ENCODE measurements around the gene CTNNA1.

CTNNA1 gene

GRCh38 chr5:138869763-138870500 is 116.7 kb downstream of the CTNNA1 start:
- DNase-seq = no peak

DNA sequence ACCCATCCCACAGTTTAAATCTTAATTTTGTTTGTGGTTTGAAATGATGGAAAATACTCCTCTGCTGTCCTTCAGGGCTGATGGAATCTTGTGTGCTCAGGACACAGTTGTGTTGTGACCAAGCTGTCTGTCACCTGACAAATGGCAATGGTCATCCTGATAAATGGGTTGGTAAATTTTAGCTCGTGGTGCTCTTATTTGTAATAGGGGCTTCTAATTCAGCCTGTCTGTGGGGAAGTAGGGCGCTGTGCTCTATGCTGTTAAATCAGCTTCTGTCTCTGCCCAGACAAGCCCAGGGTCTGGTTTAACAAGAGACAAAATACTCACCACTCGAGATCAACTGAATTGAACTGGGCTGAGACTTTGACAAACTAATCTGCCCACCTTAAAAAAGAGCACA is 117.4 kb downstream of the CTNNA1 start:
- DNase-seq = no peak

DNA sequence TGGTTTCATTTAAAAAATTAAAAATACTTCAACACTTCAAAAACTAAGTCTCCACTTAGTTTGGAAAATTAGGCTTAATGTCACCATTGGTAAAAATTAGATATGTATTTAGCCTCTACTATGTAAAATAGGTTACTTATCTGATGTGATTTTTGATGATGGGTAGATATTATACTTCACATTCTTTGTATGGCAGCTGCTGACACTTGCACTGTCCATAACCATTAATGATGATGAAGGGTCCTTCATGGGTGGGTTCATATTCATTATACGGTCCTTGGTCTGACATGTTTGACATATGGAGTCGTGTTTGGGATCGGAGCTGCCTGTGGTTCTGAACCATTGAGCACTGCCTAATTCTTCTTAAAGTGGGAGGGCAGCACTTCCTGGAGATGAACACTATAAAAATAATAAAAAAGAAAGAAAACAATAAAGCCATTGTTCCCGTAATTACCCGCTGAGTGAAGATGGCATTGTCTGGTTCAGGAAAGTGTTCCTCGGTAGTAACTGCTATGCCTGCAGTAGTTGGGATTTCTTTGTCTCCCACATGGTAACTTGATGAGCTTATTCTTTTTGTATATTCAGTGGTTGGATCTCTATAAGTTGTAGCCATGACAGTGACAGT is 119.7 kb downstream of the CTNNA1 start:
- no peak for DNase-seq

- no peak for DNase-seq
These were observed 120.4 kb downstream of the CTNNA1 start for GRCh38 chr5:138873466-138874221.

- DNase-seq = no peak
These were observed 121.0 kb downstream of the CTNNA1 start for GRCh38 chr5:138874241-138874640.

- no peak for DNase-seq
These were observed 121.7 kb downstream of the CTNNA1 start, which contains the start of gene LRRTM2 for GRCh38 chr5:138874771-138875551. Gene LRRTM2, minus strand, starts transcription at chr5:138875335. Its CDS starts 424 bp downstream, at chr5:138874911.

GRCh38 chr5:138875552-138875875 is 122.3 kb downstream of the CTNNA1 start:
- no peak for DNase-seq

DNA sequence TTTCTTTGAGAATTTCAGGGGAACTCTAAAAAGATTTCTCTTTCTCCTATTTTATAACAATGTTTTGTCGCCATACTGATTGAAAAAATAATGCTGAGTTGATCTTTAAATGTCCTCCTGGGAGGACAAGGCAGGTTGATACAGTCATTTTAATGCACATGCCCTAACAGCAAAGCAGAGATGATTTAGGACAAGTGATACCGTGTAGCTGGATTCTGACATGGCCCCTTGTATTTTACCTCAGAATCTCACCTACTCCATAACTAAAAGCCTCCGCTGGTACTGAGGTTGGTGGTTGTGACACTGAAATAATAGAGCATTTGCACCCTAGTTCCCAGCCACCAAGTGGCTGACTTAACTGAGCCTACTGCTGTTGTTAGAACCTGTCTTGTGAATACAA is 122.7 kb downstream of the CTNNA1 start:
- no peak for DNase-seq

- DNase-seq = no peak
These were observed 123.6 kb downstream of the CTNNA1 start for GRCh38 chr5:138876811-138877210.

DNA sequence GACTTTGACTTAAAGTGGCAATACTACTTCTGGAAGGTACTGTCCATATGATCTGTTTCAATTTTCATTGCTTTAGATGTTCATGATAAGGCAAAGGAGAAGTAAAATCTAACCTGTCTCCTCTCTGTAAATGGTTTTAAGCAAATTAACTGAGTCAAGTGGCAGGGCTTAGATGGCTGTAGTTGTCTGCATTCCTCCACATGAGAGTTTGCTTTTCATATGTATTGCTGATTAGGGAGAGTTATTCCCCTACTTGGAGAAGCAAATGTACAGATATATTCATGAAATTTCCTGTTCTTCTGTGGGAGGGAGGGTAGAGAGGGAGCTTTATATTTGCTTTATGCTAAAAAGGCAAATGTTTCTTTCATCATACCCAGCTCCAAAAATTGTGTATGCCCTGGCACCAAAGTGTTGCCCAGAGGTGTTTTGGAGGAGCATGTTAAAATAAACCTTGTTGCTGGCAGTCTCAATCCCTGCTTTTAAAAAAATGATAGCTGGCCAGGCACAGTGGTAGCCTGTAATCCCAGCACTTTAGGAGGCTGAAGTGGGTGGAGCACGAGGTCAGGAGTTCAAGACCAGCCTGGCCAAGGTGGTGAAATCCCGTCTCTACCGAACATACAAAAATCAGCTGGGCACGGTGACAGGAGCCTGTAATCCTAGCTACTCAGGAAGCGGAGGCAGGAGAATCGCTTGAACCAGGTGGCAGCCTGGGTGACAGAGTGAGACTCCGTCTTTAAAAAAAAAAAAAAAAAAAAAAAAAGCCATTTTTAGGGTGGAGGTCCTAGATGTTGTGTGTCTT is 125.4 kb downstream of the CTNNA1 start:
- DNase-seq = no peak

DNA sequence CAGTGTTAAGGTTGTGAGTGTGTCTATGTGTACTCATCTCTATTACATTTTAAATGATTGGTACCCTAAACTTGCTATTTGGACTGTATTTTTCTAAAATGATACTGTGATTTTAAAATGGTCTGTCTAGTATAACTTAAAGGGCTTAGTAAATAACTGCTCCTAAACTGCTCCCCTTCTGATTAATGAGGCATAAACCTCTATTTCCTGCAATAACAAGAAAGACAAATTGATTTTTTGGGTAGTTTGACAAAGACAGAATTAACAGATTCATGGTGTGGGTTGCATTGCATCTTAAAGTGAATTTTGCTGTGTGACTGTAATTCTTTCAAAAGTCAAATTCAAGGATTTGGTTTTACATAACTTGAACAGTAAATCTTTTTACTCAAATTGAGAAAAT is 130.0 kb downstream of the CTNNA1 start:
- no peak for DNase-seq

- no peak for DNase-seq
These were observed 130.9 kb downstream of the CTNNA1 start for GRCh38 chr5:138884094-138884493.

DNA sequence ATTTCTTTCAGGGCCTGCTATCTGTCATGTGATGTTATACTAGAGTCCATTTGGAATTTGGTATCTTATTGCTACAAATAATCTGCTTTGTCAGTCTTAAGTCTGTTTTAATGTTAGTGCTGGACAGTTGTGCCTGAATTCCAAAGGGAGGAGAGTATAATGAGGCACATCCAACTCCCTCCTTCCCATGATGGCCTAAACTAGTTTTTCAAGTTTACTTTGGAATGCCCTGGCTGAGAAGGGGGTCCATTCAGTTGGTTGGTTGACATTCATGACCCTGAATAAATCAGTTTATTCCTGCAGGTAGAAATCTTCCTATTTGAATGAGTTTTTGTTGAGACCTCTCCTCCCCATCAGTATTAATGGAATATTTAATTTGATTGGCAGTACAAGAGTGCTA is 131.3 kb downstream of the CTNNA1 start:
- no peak for DNase-seq

DNA sequence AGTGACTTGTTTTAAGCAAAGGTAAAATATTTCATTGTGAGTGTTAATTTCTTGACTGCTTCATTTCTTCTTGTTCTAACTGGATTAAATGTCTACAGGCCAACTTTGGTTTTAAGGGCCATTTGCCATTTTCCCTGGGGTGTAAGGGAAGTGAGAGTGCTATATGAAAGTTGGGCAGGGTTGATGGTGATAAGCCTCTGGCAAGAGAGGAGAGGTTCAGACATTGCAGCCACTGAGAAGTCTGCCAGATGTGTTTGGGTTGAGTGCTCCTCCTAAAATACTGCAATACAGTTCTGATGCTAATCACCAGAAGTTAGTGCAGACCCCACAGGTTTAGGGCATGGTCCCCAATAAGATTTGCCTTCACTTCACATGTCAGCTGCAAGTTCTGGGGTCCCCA is 136.8 kb downstream of the CTNNA1 start:
- no peak for DNase-seq

- DNase-seq = no peak
These were observed 137.4 kb downstream of the CTNNA1 start for GRCh38 chr5:138890644-138891043.

GRCh38 chr5:138895918-138896317 is 142.7 kb downstream of the CTNNA1 start:
- no peak for DNase-seq

- no peak for DNase-seq
These were observed 145.1 kb downstream of the CTNNA1 start for GRCh38 chr5:138898299-138898698.

- DNase-seq = no peak
These were observed 145.5 kb downstream of the CTNNA1 start for GRCh38 chr5:138898742-138899141.

DNA sequence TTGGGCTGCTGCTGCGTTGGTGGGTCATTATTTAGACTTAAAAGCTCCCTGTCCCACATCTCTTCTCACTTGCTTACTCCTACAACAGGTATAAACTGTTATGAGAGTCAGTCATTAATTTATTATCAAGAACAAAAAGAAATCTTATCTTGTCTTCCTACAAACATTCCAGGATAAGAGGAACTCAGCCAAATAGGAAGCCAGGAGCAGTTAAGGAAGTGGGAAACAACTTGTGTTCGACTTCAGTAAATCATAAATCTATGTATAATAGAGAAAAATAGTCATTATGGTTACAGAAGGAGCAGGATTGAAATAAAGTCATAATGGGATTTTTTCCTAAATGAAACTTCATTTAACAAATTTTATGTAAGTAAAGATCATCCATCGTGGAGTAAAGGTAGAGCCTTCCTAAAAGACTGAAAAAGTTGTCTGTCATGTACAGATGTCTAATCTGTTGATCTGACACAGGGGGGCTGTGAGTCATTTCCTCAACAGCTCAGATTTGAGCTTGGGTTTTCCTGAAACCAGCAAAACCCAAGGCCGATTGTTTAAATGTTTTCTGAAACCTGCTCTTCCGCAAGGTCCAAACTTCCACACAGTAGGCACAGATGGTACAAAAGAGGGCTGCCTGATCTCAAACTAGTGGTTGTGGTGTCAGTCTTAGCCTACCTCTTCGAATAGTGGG is 147.2 kb downstream of the CTNNA1 start:
- DNase-seq = no peak

DNA sequence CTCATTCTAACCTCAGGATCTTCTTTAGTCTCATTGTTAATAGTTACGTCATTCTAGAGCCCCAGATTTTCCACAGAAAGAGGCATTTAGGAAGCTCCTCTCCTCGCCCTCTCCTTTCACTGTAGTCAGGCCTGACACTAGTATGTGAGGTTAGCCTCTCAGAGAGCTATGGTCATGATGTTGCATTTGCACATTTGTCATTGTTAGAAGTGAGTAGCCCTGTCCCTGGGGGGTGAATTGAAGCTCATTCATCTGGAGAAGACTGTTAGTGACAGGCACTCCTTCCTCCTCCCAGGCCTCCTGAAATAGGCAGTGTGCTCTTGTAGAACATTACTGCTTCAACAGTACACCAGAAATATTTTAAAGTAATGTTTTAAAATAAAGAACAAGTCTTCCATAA is 148.5 kb downstream of the CTNNA1 start:
- DNase-seq = no peak

DNA sequence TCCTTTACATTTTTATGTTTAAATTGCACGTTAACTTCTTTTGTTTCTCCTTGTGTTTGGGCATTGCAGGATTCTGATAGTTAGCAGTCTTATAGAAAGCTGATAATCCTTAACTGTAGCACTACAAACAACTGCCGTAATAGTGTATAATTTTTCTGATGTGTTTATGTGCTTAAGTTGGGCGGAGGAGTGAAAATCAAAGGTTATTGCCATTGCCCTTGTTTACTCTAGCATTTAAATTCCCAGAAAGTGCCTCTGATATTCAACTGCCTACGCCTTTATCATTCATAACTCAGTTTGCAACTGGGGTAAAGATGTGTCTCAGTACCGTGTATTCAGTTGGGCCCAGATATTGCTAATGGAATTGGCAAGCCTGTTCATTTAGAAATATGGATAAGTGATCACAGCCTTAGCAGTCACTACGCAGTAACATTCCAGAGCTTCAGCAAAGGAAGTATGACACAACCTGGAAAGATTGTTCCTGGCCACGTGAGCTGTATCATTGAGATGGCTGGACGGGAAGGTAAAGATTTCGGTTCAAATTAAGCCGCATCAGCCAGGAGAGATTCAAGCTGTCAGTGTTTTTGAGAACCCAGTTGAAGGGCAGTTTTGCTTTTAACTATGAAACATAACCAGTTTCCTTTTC is 150.0 kb downstream of the CTNNA1 start:
- no peak for DNase-seq

All from CD4-positive, alpha-beta T cell treated with Interleukin-1 beta for 1 hour (primary cell).